Measurements from ENCODE around the gene RAB40A. TPM values are rescaled to one million over a fixed set of nuclear protein-coding genes. Genes with fewer than 3 reads are reported as not detected.

The RAB40A gene
- total and polyA plus RNA-seq, 9 of the 15 experiments (the other 6 are each of a cell fraction or from before 2014, with no cell fraction given), result 0.07 to 0.15 (median 0.10) TPM; not detected in 3

DNA sequence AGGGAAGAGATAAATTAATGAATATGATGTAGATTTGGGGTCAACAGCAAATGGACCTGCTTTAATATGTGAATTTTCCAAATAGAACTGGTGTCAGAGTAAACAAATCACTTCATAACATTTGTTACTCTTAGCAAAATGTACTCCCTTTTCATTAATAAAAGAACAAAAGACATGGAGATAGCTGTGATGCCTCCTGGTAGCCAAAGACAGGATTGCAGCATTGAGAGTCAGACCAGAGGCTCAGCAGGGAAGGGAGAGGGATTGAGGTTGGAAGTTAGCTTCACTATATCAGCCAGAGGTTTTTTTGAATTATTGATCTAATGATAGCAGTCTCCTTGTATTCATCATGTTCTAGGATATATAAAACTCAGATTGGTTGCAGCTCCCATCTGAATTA is 17.4 kb upstream of the RAB40A start:
- H3K27me3 ChIP-seq (ENCODE audit: control insufficient read depth in 2 of 2, insufficient read depth in 2 of 2, low read length in 2 of 2), result no peaks in the 10 kb centered on the region
- ATAC-seq, result no peak
- no TSS peak for BruUV-seq (replicated peaks)
- H3K9ac ChIP-seq (ENCODE audit: insufficient read depth in 1 of 2, low read depth in 2 of 2, low read length in 2 of 2), result no peak overlapping the region
- H2AFZ ChIP-seq (ENCODE audit: low read depth, low read length), result no peak overlapping the region
- H3K36me3 ChIP-seq (ENCODE audit: control insufficient read depth, insufficient read depth, low read length), result no peaks in the 10 kb centered on the region
- FAIRE-seq, result no peak
- no peaks in the 10 kb centered on the region for H3K9me3 ChIP-seq (replicated peaks; ENCODE audit: control insufficient read depth, insufficient read depth, low read depth, low read length)
- no peak overlapping the region for H3K4me3 ChIP-seq
- H3K4me1 ChIP-seq (replicated peaks in 1 of 2; ENCODE audit: control insufficient read depth in 2 of 2, insufficient read depth in 2 of 2, low read length in 2 of 2), result no peaks in the 10 kb centered on the region
- no peaks in the 10 kb centered on the region for H3K79me2 ChIP-seq (ENCODE audit: control insufficient read depth, insufficient read depth, low read length)
- no peak overlapping the region for H3K4me2 ChIP-seq (ENCODE audit: insufficient read depth, low read length)
- in situ Hi-C loops (cut with MboI), result no loop called here
- H3K9me1 ChIP-seq (ENCODE audit: control insufficient read depth, insufficient read depth, low read length), result no peaks in the 10 kb centered on the region
- intact Hi-C loops (cut with micrococcal nuclease), result no loop called here
- TF ChIP-seq TARDBP (IDR thresholded peaks at IDR 0.05), result no peak
- TF ChIP-seq, protein P1, sequence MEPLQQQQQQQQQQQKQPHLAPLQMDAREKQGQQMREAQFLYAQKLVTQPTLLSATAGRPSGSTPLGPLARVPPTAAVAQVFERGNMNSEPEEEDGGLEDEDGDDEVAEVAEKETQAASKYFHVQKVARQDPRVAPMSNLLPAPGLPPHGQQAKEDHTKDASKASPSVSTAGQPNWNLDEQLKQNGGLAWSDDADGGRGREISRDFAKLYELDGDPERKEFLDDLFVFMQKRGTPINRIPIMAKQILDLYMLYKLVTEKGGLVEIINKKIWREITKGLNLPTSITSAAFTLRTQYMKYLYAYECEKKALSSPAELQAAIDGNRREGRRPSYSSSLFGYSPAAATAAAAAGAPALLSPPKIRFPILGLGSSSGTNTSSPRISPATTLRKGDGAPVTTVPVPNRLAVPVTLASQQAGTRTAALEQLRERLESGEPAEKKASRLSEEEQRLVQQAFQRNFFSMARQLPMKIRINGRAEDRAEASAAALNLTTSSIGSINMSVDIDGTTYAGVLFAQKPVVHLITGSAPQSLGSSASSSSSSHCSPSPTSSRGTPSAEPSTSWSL (CRISPR knock-in tag; IDR thresholded peaks at IDR 0.05; ENCODE audit: borderline replicate concordance), result no peak
- no peak for TF ChIP-seq CAMTA2 (CRISPR knock-in tag; conservative IDR thresholded peaks at IDR 0.05)
- TF ChIP-seq, protein P2, sequence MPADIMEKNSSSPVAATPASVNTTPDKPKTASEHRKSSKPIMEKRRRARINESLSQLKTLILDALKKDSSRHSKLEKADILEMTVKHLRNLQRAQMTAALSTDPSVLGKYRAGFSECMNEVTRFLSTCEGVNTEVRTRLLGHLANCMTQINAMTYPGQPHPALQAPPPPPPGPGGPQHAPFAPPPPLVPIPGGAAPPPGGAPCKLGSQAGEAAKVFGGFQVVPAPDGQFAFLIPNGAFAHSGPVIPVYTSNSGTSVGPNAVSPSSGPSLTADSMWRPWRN (IDR thresholded peaks at IDR 0.05; ENCODE audit: low read depth), result no peak
- TF ChIP-seq PHTF2 (CRISPR knock-in tag; IDR thresholded peaks at IDR 0.05), result no peak
- no peak for TF ChIP-seq CHD1 (IDR thresholded peaks at IDR 0.05; ENCODE audit: low read length)
- TF ChIP-seq ZNF583 (CRISPR knock-in tag; IDR thresholded peaks at IDR 0.05), result no peak
- TF ChIP-seq, protein P3, sequence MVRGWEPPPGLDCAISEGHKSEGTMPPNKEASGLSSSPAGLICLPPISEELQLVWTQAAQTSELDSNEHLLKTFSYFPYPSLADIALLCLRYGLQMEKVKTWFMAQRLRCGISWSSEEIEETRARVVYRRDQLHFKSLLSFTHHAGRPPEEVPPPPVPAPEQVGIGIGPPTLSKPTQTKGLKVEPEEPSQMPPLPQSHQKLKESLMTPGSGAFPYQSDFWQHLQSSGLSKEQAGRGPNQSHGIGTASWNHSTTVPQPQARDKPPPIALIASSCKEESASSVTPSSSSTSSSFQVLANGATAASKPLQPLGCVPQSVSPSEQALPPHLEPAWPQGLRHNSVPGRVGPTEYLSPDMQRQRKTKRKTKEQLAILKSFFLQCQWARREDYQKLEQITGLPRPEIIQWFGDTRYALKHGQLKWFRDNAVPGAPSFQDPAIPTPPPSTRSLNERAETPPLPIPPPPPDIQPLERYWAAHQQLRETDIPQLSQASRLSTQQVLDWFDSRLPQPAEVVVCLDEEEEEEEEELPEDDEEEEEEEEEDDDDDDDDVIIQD (CRISPR knock-in tag; IDR thresholded peaks at IDR 0.05), result no peak
- TF ChIP-seq, protein P4, sequence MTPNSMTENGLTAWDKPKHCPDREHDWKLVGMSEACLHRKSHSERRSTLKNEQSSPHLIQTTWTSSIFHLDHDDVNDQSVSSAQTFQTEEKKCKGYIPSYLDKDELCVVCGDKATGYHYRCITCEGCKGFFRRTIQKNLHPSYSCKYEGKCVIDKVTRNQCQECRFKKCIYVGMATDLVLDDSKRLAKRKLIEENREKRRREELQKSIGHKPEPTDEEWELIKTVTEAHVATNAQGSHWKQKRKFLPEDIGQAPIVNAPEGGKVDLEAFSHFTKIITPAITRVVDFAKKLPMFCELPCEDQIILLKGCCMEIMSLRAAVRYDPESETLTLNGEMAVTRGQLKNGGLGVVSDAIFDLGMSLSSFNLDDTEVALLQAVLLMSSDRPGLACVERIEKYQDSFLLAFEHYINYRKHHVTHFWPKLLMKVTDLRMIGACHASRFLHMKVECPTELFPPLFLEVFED (CRISPR knock-in tag; conservative IDR thresholded peaks at IDR 0.05), result no peak
- TF ChIP-seq RNF2 (IDR thresholded peaks at IDR 0.05), result no peak
- no peak for TF ChIP-seq HCFC1 (IDR thresholded peaks at IDR 0.05; ENCODE audit: low read depth, low read length)
- no peaks in the 10 kb centered on the region for H4K20me1 ChIP-seq (replicated peaks; ENCODE audit: control insufficient read depth, insufficient read depth, low read length)
- CTCF ChIA-PET (ENCODE audit: low intra/inter-chr PET ratio), result no interaction called here
- DNase-seq (ENCODE audit: extremely low read depth in 1 of 4, low spot score in 3 of 4), result no peak
- H3K27ac ChIP-seq (ENCODE audit: extremely low read depth, low read depth, low read length), result no peak overlapping the region
- POLR2A ChIA-PET, result no interaction called here

All from K562 (cell line).